Mesangial cell (primary cell): ENCODE data around the gene NPR3. TPM values are rescaled to one million over a fixed set of nuclear protein-coding genes. Genes with fewer than 3 reads are reported as not detected.

Experiments used
- total RNA-seq: library from RNA; depleted of rRNA; stranded (reverse); fragments of >200 nt; gene quantifications from 2 replicates; pipeline ENCODE4 v1.2.3, GENCODE V29; 2015

NPR3 gene
- 0.81 and 3.0 TPM in 2 replicates for total RNA-seq

GRCh38 chr5:32710550-32711361 lies at the start of gene NPR3:
Gene NPR3 (plus strand): TSS chr5:32711321. CDS start chr5:32711777, 456 bp downstream.

Other genes starting within 250 kb of the NPR3 start
- 25.4 and 69.1 TPM in 2 replicates for gene SUB1, start 125.8 kb upstream of the NPR3 start, total RNA-seq